ENCODE measurements around the gene STAC2. TPM values are rescaled to one million over a fixed set of nuclear protein-coding genes. Genes with fewer than 3 reads are reported as not detected.

The STAC2 gene
- total and polyA plus RNA-seq, 9 of the 15 experiments (the other 6 are each of a cell fraction or from before 2014, with no cell fraction given) = not detected

DNA sequence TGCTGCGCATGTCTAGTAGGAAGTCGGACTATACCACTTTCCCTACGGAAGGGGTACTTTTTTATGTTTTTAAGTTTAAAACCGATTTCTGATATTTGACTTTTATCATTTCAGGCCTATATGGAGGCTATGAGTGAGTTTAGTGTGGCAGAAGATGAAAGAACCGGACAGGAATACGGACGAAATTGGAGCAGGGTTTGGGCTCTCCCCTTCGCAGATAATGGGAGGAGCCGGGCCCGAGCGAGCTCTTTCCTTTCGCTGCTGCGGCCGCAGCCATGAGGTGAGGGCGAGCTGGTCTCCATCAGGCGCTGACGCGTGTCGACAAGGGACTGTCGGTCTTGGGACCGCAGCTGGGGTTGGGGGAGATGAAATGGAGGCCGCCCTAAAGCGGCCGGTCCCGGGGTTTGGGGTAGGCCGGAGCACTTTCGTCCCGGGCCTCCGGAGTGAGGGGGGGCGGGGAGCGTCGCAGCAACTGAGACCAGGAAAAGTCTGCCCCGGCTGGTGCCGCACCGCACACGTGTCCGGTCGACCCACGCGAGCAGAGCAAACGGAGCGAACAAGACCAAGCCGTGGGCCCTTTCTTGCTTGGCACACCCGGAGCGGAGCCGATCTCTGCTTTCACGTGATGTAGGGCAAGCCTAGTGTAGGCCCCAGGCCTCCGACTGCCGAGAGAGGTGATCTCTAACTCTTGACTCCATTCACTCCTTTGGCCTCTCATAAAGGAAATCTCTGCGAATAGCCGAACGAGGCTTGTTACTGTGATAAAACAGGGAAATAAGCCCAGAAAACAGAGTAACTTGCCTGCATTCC is 25.5 kb downstream of the STAC2 start, which contains the start of gene RPL19 (continued):
- TF ChIP-seq ZNF518B (CRISPR knock-in tag; IDR thresholded peaks at IDR 0.05) = no peak
- no peak for TF ChIP-seq ZNF316 (IDR thresholded peaks at IDR 0.05)
- no peak for TF ChIP-seq NFXL1 (CRISPR knock-in tag; IDR thresholded peaks at IDR 0.05)
- TF ChIP-seq, protein P1, sequence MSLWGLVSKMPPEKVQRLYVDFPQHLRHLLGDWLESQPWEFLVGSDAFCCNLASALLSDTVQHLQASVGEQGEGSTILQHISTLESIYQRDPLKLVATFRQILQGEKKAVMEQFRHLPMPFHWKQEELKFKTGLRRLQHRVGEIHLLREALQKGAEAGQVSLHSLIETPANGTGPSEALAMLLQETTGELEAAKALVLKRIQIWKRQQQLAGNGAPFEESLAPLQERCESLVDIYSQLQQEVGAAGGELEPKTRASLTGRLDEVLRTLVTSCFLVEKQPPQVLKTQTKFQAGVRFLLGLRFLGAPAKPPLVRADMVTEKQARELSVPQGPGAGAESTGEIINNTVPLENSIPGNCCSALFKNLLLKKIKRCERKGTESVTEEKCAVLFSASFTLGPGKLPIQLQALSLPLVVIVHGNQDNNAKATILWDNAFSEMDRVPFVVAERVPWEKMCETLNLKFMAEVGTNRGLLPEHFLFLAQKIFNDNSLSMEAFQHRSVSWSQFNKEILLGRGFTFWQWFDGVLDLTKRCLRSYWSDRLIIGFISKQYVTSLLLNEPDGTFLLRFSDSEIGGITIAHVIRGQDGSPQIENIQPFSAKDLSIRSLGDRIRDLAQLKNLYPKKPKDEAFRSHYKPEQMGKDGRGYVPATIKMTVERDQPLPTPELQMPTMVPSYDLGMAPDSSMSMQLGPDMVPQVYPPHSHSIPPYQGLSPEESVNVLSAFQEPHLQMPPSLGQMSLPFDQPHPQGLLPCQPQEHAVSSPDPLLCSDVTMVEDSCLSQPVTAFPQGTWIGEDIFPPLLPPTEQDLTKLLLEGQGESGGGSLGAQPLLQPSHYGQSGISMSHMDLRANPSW (CRISPR knock-in tag; IDR thresholded peaks at IDR 0.05) = peak; percentile 56; the same call in 1 of the 2 replicates
- TF ChIP-seq MLLT1 (IDR thresholded peaks at IDR 0.05) = no peak
- no peak for TF ChIP-seq AFF4 (CRISPR knock-in tag; IDR thresholded peaks at IDR 0.05)
- TF ChIP-seq, protein P2, sequence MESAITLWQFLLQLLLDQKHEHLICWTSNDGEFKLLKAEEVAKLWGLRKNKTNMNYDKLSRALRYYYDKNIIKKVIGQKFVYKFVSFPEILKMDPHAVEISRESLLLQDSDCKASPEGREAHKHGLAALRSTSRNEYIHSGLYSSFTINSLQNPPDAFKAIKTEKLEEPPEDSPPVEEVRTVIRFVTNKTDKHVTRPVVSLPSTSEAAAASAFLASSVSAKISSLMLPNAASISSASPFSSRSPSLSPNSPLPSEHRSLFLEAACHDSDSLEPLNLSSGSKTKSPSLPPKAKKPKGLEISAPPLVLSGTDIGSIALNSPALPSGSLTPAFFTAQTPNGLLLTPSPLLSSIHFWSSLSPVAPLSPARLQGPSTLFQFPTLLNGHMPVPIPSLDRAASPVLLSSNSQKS (CRISPR knock-in tag; IDR thresholded peaks at IDR 0.05) = no peak
- peak; percentile 58 for TF ChIP-seq GTF2B (IDR thresholded peaks at IDR 0.05; ENCODE audit: extremely low read depth, insufficient read length)
- TF ChIP-seq TRIM24 (IDR thresholded peaks at IDR 0.05) = 0 out of 4 replicates have a peak, but pooled peaks of 1 of the 2 experiments have one; percentile 33
- TF ChIP-seq THRA (IDR thresholded peaks at IDR 0.05) = no peak
- peak; percentile 92 for TF ChIP-seq GTF2F1 (IDR thresholded peaks at IDR 0.05; ENCODE audit: low read depth, low read length)

All from K562 (cell line).